ENCODE results near the gene AOPEP. TPM values are rescaled to one million over a fixed set of nuclear protein-coding genes. Genes with fewer than 3 reads are reported as not detected.

The AOPEP gene
- total RNA-seq, 1 donor from 2014 or later: 16.6 TPM

- Mint-ChIP-seq H3K27me3 (ENCODE audit: insufficient read depth, low read depth) (no peaks in the 10 kb centered on the region), H3K4me3 (no peak overlapping the region), H3K27ac (no peak overlapping the region), H3K4me1 (peaks cover 26% of the 10 kb centered on the region), H3K36me3 (no peaks in the 10 kb centered on the region), H3K9me3 (no peaks in the 10 kb centered on the region)
- Histone ChIP-seq H3K4me3 (no peak overlapping the region), H3K4me1 (peaks cover 27% of the 10 kb centered on the region), H3K4me2 (no peak overlapping the region), H3K79me2 (ENCODE audit: low read depth) (peaks cover 6% of the 10 kb centered on the region), H2AFZ (replicated peaks) (no peak overlapping the region), H3K27ac (no peak overlapping the region), H3K9ac (no peak overlapping the region), H3K27me3 (no peaks in the 10 kb centered on the region), H3F3A (ENCODE audit: low read depth) (no peaks in the 10 kb centered on the region), H4K20me1 (ENCODE audit: low read depth) (no peaks in the 10 kb centered on the region), H3K9me3 (ENCODE audit: low read depth) (no peaks in the 10 kb centered on the region), H3K36me3 (no peaks in the 10 kb centered on the region)
- DNase-seq (ENCODE audit: low spot score): no peak
- TF ChIP-seq CTCF (IDR thresholded peaks at IDR 0.05): no peak
- no peak for TF ChIP-seq EZH2 (IDR thresholded peaks at IDR 0.05)
- no peak for TF ChIP-seq EZH2phosphoT487 (IDR thresholded peaks at IDR 0.05)
Measured at GRCh38 chr9:94870793-94871558, 144.5 kb downstream of the AOPEP start.

GRCh38 chr9:94872083-94872833 lies 145.8 kb downstream of the AOPEP start:
- Histone ChIP-seq H3K27me3 (no peaks in the 10 kb centered on the region), H3K4me2 (no peak overlapping the region), H3K9me3 (ENCODE audit: low read depth) (no peaks in the 10 kb centered on the region), H2AFZ (replicated peaks) (no peak overlapping the region), H3K4me3 (no peak overlapping the region), H3K9ac (no peak overlapping the region), H3K79me2 (ENCODE audit: low read depth) (no peaks in the 10 kb centered on the region), H3K4me1 (peaks cover 14% of the 10 kb centered on the region), H3K36me3 (no peaks in the 10 kb centered on the region), H3F3A (ENCODE audit: low read depth) (no peaks in the 10 kb centered on the region), H4K20me1 (ENCODE audit: low read depth) (no peaks in the 10 kb centered on the region), H3K27ac (no peak overlapping the region)
- Mint-ChIP-seq H3K4me3 (no peak overlapping the region), H3K4me1 (peaks cover 15% of the 10 kb centered on the region), H3K9me3 (no peaks in the 10 kb centered on the region), H3K27ac (no peak overlapping the region), H3K27me3 (ENCODE audit: insufficient read depth, low read depth) (no peaks in the 10 kb centered on the region), H3K36me3 (no peaks in the 10 kb centered on the region)
- no peak for TF ChIP-seq EZH2 (IDR thresholded peaks at IDR 0.05)
- no peak for TF ChIP-seq EZH2phosphoT487 (IDR thresholded peaks at IDR 0.05)
- no peak for TF ChIP-seq CTCF (IDR thresholded peaks at IDR 0.05)
- no peak for DNase-seq (ENCODE audit: low spot score)

GRCh38 chr9:94872891-94873511 lies 146.5 kb downstream of the AOPEP start:
- H3K4me3 ChIP-seq: no peak overlapping the region
- no peaks in the 10 kb centered on the region for H3K9me3 ChIP-seq (ENCODE audit: low read depth)
- H3K9me3 Mint-ChIP-seq: no peaks in the 10 kb centered on the region
- peaks cover 8% of the 10 kb centered on the region for H3K4me1 Mint-ChIP-seq
- H3K27ac Mint-ChIP-seq: no peak overlapping the region
- H3K9ac ChIP-seq: no peak overlapping the region
- no peak for DNase-seq (ENCODE audit: low spot score)
- H3K27me3 ChIP-seq: no peaks in the 10 kb centered on the region
- H3K79me2 ChIP-seq (ENCODE audit: low read depth): no peaks in the 10 kb centered on the region
- H2AFZ ChIP-seq (replicated peaks): no peak overlapping the region
- H3F3A ChIP-seq (ENCODE audit: low read depth): no peaks in the 10 kb centered on the region
- H4K20me1 ChIP-seq (ENCODE audit: low read depth): no peaks in the 10 kb centered on the region
- no peaks in the 10 kb centered on the region for H3K36me3 Mint-ChIP-seq
- H3K4me3 Mint-ChIP-seq: no peak overlapping the region
- H3K4me2 ChIP-seq: no peak overlapping the region
- H3K27ac ChIP-seq: no peak overlapping the region
- no peak for TF ChIP-seq CTCF (IDR thresholded peaks at IDR 0.05)
- no peak for TF ChIP-seq EZH2phosphoT487 (IDR thresholded peaks at IDR 0.05)
- no peak for TF ChIP-seq EZH2 (IDR thresholded peaks at IDR 0.05)
- H3K4me1 ChIP-seq: peaks cover 7% of the 10 kb centered on the region
- no peaks in the 10 kb centered on the region for H3K36me3 ChIP-seq
- no peaks in the 10 kb centered on the region for H3K27me3 Mint-ChIP-seq (ENCODE audit: insufficient read depth, low read depth)
